ENCODE measurements around the gene ADAMTS2. TPM values are rescaled to one million over a fixed set of nuclear protein-coding genes. Genes with fewer than 3 reads are reported as not detected.

The ADAMTS2 gene
- total and polyA plus RNA-seq, 2 of the 8 experiments (the other 6 are each of a cell fraction or from before 2014, with no cell fraction given) = 6.6 to 7.3 TPM

GRCh38 chr5:179158556-179158955, 186.7 kb downstream of the ADAMTS2 start:
- DNase-seq (ENCODE audit: low read depth in 1 of 2, low spot score in 2 of 2) = no peak
- H3K4me2 ChIP-seq (ENCODE audit: insufficient read depth in 1 of 2, low read depth in 2 of 2, low read length in 2 of 2) = no peak overlapping the region
- H3K4ac ChIP-seq (replicated peaks; ENCODE audit: insufficient read length, low read depth, low read length) = no peak overlapping the region
- no peak overlapping the region for H2BK20ac ChIP-seq (ENCODE audit: low read length)
- no peak overlapping the region for H2BK15ac ChIP-seq (ENCODE audit: low read length)
- H4K20me1 ChIP-seq (replicated peaks in 1 of 2; ENCODE audit: control insufficient read depth in 1 of 2, insufficient read depth in 2 of 2, low read length in 2 of 2) = no peaks in the 10 kb centered on the region
- no peaks in the 10 kb centered on the region for H3K27me3 ChIP-seq (replicated peaks in 1 of 4; ENCODE audit: control insufficient read depth in 3 of 4, extremely low read depth in 1 of 4, insufficient read depth in 3 of 4, low read length in 3 of 4)
- no peak overlapping the region for H3K9ac ChIP-seq (replicated peaks in 1 of 4; ENCODE audit: extremely low read depth in 1 of 4, low read depth in 3 of 4, low read length in 3 of 4)
- H3K79me1 ChIP-seq (ENCODE audit: low read depth, low read length) = no peaks in the 10 kb centered on the region
- no peaks in the 10 kb centered on the region for H3K23me2 ChIP-seq (ENCODE audit: low read depth, low read length)
- WGBS, 2 experiments (ENCODE audit: extremely low coverage in 1 of 2, insufficient coverage in 1 of 2, insufficient read length in 1 of 2, insufficient replicate concordance in 2 of 2, low coverage in 1 of 2, low lambda C conversion rate in 2 of 2, missing lambda C conversion rate in 1 of 2) = 97% methylated on average over 14 of the region's 14 CpGs; no CpG with 5 or more reads in 1 of the 2 experiments
- ChIA-PET CTCF (ENCODE audit: partially characterized antibody) (interaction anchor here (1.3 kb wide), 1 partner anchor 103 kb away, joined by 3 read pairs; no protein-coding TSS in a partner anchor), POLR2A (ENCODE audit: partially characterized antibody) (no interaction called here)
- no peak overlapping the region for H3K23ac ChIP-seq (ENCODE audit: insufficient read length)
- no peak overlapping the region for H4K8ac ChIP-seq (ENCODE audit: extremely low read depth, insufficient read depth, low read length)
- H3K4me3 ChIP-seq (ENCODE audit: extremely low read depth in 1 of 4, insufficient read depth in 2 of 4, low read depth in 3 of 4, low read length in 4 of 4) = no peak overlapping the region
- H3K18ac ChIP-seq (ENCODE audit: extremely low read depth, low read length) = no peak overlapping the region
- H3K27ac ChIP-seq (ENCODE audit: low read depth, low read length) = no peak overlapping the region
- H4K5ac ChIP-seq (ENCODE audit: insufficient read length, low read depth, low read length) = no peak overlapping the region
- H2AFZ ChIP-seq (ENCODE audit: low read length) = no peak overlapping the region
- no peak overlapping the region for H2BK120ac ChIP-seq (replicated peaks; ENCODE audit: low read depth, low read length)
- H3K79me2 ChIP-seq (ENCODE audit: control insufficient read depth in 1 of 2, insufficient read depth in 2 of 2, low read length in 2 of 2) = no peaks in the 10 kb centered on the region
- H4K91ac ChIP-seq (replicated peaks; ENCODE audit: insufficient read length, low read length) = no peak overlapping the region
- no peak for FAIRE-seq
- H3K36me3 ChIP-seq (ENCODE audit: control insufficient read depth in 2 of 4, insufficient read depth in 4 of 4, low read length in 3 of 4) = no peaks in the 10 kb centered on the region
- H2BK12ac ChIP-seq (ENCODE audit: low read depth, low read length) = no peak overlapping the region
- H3K56ac ChIP-seq (replicated peaks; ENCODE audit: insufficient read length, low read depth, low read length) = no peak overlapping the region
- H2BK5ac ChIP-seq (ENCODE audit: low read depth, low read length) = no peak overlapping the region
- H3K9me3 ChIP-seq (ENCODE audit: insufficient read depth in 2 of 2, low read depth in 1 of 2, low read length in 1 of 2) = peaks cover 0 to 14% of the 10 kb centered on the region in 2 experiments; a peak in 2 of 4 replicates
- H3K14ac ChIP-seq (ENCODE audit: insufficient read length) = no peak overlapping the region
- H3K4me1 ChIP-seq (replicated peaks in 1 of 4; ENCODE audit: control insufficient read depth in 3 of 4, insufficient read depth in 4 of 4, low read length in 3 of 4) = no peaks in the 10 kb centered on the region
- no peak overlapping the region for H2AK5ac ChIP-seq (ENCODE audit: low read depth, low read length)
- TF ChIP-seq GTF2F1 (IDR thresholded peaks at IDR 0.05; ENCODE audit: borderline replicate concordance, low read depth, low read length) (no peak), TEAD4 (IDR thresholded peaks at IDR 0.05; ENCODE audit: low read depth, low read length) (no peak), RXRA (IDR thresholded peaks at IDR 0.05; ENCODE audit: insufficient read depth, low read depth, low read length) (no peak), CEBPB (IDR thresholded peaks at IDR 0.05; ENCODE audit: low read depth, low read length) (no peak), SIN3A (conservative IDR thresholded peaks at IDR 0.05 in 1 of 2, IDR thresholded peaks at IDR 0.05 in 1 of 2; ENCODE audit: low read depth in 1 of 2, low read length in 2 of 2) (no peak), HDAC2 (IDR thresholded peaks at IDR 0.05; ENCODE audit: borderline replicate concordance in 1 of 2, low read depth in 2 of 2, low read length in 2 of 2) (no peak), MAX (IDR thresholded peaks at IDR 0.05) (no peak), BACH1 (IDR thresholded peaks at IDR 0.05; ENCODE audit: low read length) (no peak), PHF8 (conservative IDR thresholded peaks at IDR 0.05; ENCODE audit: low read depth, low read length) (no peak), ZNF274 (IDR thresholded peaks at IDR 0.05; ENCODE audit: borderline replicate concordance, extremely low read depth, low read length) (no peak), CHD1 (IDR thresholded peaks at IDR 0.05; ENCODE audit: low read depth, low read length) (no peak), GABPA (IDR thresholded peaks at IDR 0.05; ENCODE audit: borderline replicate concordance, insufficient read depth, low read length) (no peak), CHD2 (IDR thresholded peaks at IDR 0.05; ENCODE audit: low read length) (no peak), TCF12 (IDR thresholded peaks at IDR 0.05; ENCODE audit: low read depth, low read length) (no peak), BCL11A (IDR thresholded peaks at IDR 0.05; ENCODE audit: low read depth in 2 of 2, low read length in 2 of 2) (no peak)
